GM08714 (cell line): ENCODE measurements around the gene COMP.
"Not testable (repeated sequence)": the region's sequence is repeated elsewhere in the genome, so short reads cannot be mapped to it uniquely, and the experiment has no call there.

Experiments
- H3K4me3 ChIP-seq: fragments of 200-500 bp; sonication (Bioruptor generic); 2 replicates; pipeline ENCODE4 v1.5.1; 2014; ENCODE audit warnings: mild to moderate bottlenecking, low read length, inconsistent platforms
- ZNF274 ChIP-seq: IDR thresholded peaks from 2 replicates; pipeline ENCODE4 v1.6.1; 2012; ENCODE audit warnings: mild to moderate bottlenecking, low read depth, low read length

Gene COMP

DNA sequence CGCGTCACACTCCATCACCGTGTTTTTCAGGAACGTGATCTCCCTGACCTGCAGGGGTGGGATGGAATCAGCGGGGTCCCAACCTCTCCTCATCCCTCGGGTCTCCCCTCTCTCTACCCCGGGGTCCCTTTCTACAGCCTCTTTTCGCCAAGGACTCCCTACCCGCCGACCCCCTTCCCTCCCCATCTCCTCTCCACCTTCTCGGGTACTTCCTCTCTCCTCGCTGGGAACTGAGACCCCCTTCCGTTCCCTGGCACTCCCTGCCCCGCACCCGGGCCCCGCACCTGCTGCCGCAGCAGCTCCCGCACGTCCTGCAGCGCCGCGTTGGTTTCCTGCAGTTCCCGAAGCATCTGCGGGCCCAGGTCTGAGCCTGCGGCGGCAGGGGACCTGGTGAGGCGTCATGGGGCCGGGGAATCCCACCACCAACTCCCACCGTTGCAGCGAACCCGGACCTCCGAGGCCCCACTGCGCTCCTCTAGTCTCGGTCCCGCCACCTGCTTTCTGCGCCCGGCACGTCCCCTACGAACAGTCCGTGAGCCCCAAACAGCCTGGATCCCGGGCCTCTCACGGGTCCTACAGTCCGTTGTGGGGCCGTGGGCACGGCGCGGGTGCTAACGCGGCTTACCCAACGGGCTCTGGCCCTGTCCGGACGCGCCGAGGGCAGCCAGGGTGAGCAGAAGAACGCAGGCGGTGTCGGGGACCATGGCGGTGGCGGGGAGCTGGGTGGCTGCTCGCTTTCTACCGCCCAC, at the start of gene COMP:
Gene COMP (minus strand): TSS at position 740 of the 749 bp plus-strand sequence. CDS start 36 bp downstream, at position 704.
- H3K4me3 ChIP-seq = no peak within 1 kb of the TSS
- no peak for TF ChIP-seq ZNF274

DNA sequence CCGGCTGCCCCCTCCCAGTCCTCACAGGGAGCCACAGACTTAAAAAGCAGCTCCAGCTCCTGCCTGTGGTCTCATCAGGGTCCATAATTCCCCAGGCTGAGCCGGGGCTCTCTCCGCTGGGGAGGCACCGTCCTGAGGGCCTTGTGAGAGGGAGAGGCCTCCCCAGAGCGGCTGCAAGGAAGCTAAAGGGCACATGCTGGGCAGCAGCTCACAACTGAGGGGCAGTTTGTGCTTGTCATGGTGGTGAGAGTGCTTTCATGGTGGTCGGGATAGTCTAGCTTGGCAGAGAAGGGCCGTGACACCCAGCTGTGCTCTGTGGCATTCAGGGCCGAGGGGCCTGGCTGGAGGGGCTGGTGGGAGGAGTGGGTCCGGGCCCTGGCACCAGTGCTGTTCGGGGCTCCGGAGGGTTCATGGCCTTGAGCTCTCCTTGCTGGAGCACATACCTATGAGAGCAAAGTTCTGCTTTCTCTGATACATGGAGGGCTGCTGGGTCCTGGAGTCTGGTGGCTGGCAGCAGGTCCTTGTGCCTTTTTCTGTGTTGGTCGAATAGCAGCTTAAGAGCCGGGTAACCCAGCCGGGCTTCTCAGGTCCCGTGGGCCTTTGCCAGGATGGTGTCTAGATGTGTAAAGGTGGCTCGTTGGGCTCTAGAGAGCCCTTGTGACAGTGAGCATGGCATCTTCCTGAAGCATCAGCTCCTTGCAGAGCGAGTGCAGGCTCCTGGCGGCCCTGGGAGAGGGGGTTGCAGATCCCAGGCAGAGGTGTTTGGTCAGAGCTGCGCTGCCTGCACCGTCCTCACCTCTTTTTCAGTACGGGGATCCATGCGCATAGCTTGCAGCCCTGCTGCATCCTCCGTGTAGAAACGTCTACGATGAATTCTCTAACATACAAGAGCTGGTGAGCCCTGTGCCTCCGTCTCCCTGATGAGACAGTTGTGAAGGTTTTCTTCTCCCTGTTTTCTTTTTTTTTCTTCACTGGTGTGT, 49.5 kb upstream of the COMP start:
- no peak for TF ChIP-seq ZNF274
- H3K4me3 ChIP-seq = no peak overlapping the region

DNA sequence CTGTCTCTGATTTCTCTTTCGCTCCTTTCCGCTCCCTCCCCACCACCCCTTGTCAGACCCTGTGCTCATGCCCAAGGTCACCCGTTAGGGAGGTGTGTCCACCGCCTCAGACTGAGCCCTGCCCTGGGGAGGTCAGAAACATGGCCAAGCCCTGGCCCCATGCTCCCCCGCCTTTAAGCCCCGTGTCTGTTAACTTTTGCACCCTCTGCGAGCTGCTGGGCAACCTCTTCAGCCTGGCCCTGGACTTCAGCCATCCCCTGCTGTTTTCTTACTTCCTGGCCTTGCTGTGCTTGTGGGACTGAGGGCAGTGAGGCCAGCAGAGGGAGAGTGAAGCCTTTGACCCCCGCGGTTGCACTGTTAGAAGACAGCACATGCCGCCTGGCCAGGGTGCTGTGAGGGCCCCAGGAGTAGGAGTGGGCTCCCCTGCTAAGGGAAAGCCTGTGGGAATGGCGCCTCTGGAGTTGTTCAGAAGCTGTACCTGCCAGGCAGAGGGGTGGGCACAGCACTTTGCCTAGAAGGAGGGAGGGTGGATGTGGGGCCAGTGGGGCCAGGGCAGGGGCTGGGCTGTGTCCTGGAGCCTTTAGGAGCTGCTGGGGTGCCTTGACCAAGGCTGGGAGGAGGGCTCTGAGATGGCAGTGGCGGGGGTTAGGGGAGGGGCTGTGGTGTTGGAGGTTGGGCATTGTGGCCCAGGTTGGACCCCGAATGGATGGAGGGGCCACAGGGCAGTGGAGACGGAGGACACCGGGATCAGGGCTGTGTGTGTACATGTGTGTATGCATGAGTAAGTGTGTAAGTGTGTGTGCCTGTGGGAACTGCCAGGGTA, 48.6 kb upstream of the COMP start:
- no peak for TF ChIP-seq ZNF274
- H3K4me3 ChIP-seq = no peak overlapping the region

DNA sequence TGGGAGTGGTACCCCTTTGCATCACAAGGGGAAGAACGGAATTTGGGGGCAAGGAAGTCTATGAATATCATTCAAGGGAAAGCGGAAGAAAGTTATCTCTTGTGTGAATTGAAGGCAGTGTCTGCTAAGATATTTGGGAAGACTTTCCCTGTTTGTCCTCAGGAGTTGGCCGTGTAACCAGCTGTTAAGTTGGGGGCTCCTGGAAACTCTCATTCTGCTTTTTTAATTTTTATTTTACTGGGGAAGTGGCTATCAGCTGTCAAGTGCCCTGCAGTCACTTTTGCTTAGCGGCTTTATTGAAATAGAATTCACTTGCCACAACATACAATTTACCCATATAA, 43.5 kb upstream of the COMP start:
- peak overlapping the region; percentile 66 for H3K4me3 ChIP-seq

DNA sequence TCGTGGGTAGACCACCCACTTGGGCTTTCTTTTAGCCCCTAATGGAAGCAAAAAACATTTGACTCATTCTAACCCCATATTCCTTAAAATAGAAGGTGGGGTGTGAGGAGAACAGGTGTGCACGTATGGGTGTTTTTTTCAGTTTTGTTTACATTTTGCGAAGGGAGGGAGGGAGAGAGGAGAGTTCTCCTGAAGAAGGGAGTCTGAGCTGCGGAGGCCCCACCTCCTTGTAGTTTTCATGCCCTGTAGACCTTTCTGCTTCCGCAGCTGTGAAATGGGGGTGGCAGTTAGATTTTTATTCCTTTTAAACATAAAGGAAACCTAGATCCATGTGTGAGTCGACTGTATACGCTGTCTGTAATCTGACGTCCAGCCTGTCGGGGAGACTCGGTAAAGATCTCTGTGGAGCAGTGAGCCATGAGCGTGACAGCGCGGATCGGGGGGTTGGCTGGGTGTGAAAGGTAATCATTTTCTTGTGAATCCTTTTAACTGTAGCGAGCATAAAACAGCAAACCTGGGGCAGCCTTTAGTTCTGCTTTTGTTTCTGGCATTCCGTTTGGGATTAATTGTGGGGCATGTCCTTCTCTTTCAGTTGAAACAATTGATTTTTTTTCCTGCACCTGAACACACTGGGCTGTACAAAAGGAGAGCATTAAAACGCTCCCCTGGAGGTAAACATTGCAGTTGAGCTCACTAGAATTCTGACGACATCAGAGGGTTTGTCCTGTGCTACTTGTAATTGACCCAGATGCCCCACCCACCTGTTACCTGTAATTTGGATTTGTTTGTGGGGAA, 42.9 kb upstream of the COMP start:
- peak overlapping the region; percentile 66 for H3K4me3 ChIP-seq
- TF ChIP-seq ZNF274 = no peak

More for the DNA sequence above, 43.5 kb upstream of the COMP start:
- TF ChIP-seq ZNF274 = no peak

DNA sequence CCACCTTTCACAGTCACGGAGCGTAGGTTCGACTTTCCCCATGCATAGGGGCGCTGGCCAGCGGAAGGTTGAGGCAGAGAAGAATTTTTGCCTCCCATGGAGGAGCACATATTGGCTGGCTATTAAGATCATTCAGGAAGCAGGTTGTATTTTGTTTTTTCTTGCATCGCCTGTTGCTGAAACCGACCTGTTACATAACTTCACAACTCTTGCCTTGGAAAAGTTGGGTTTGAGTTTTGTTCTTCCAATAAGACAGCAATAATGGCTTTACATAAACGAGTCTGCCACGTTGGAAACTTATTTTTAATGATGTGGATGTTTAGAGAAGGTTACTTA, 42.0 kb upstream of the COMP start:
- peak overlapping the region; percentile 66 for H3K4me3 ChIP-seq
- TF ChIP-seq ZNF274 = no peak

DNA sequence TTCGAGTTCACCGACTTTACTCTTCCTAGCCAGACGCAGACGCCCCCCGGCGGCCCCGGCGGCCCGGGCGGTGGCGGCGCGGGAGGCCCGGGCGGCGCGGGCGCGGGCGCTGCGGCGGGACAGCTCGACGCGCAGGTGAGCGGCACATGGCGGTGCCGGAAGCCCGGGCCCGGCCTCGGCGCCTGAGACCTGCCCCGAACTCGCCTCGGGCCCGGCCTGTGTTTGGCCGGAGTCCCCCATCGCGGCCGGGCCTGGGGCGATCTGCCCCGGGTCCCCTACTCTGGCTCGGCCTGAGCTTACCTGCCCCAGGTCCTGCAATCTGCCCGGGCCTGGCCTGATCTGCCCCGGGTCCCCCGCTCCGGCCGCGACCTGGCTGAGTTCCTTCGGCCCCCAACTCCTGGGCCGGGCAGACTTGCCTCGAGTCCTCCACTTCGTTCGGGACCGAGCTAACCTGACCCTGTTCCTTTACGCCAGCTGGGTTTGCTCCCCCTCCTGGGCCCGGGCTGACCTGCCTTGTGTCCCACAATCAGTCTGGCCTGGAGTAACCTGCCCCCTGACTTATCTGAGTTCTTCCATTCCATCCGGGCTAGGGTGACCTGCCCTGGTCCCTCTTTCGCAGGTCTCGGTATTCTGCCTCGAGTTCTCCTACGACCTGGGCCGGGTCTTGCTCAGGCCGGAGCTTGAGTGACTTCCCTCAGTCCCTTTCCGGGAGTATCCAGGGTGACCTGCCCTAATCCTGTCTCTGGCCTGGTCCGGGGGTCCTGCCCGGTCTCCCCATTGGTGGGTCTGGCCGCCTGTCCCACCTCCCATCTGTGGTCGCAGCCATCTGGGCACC, 41.4 kb upstream of the COMP start:
- H3K4me3 ChIP-seq = peak overlapping the region; percentile 66

DNA sequence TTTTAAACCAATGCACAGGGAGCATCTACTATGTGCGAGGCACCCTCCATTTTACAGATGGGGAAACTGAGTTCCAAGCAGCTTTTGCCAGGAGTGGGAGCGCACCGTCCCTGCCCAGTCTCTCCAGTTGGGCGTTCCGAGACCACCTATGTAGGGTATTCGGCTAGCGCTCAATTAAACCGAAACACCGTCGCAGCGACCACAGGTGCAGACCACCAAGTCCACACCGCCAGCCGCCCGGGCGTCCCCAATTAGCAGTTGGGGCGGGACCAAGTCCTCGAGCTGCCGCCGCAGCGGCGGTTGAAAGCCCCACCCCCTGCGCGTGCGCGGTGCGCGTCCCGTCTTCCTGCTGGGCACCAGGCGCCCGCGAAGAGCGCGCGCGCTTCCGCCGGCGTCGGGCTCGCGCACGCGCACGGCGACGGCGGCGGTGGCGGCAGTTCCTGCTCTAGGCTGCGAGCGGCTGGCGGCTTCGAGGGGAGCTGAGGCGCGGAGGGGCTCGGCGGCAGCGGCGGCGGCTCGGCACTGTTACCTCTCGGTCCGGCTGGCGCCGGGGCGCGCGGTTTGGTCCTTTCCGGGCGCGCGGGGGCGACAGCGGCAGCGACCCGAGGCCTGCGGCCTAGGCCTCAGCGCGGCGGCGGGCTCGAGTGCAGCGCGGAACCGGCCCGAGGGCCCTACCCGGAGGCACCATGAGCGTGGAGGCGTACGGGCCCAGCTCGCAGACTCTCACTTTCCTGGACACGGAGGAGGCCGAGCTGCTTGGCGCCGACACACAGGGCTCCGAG, 40.6 kb upstream of the COMP start, which contains the start of gene UPF1:
Gene UPF1 (plus strand): TSS at position 436 of the 782 bp plus-strand sequence. CDS start 251 bp downstream, at position 687.
- H3K4me3 ChIP-seq = peak within 1 kb of the TSS; percentile 66
- no peak for TF ChIP-seq ZNF274

More for the DNA sequence above, 41.4 kb upstream of the COMP start:
- no peak for TF ChIP-seq ZNF274

DNA sequence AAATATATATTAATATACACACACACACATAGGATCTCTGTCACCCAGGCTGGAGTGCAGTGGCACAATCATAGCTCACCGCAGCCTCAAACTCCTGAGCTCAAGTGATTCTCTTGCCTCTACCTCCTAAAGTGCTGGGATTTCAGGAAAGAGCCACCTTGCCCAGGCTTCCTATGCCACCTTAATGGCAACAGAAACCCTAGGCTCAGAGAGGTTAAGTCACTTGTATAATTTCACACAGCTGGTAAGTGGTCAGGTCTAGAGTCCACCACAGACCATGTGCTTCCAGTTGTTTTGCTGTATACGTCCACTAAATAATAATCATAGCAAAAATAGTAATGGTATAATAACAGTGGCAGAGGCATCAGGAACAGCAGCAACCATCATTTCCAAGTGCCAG, 39.4 kb upstream of the COMP start:
- H3K4me3 ChIP-seq = no peak overlapping the region
- TF ChIP-seq ZNF274 = no peak

DNA sequence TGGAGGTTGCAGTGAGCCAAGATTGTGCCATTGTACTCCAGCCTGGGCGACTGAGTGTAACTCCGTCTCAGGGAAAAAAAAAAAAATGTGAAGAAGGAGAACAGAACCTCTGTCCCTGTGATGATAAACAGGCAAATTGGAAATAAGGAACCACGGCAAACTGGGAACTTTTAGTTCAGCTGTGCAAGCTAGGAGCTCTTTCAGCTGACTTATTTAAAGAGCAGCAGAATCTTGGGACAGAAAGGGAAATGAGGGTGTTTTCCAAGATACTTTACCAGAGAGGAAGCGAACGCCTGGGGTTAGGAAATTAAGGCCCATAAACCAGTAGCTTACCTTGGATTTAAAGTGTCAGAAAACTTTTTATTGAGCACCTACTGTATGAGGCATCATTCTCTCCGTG, 37.7 kb upstream of the COMP start:
- TF ChIP-seq ZNF274 = no peak

DNA sequence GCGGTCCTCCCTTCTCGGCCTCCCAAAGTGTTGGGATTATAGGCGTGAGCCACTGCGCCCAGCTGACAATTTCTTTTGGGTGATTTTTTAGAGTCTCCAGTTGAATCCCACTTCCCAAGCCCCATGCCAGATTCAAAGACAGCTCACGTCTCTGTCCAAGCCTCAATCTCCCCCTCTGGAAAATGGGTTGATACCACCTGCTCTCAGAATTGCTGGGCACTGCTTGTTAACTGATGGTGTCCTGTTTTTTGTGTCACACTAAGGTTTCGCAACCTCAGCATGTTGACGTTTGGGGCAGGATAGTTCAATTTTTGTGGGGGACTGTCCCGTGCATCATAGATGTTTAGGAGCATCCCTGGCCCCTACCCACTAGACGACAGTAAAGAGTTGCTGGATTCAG, 26.5 kb upstream of the COMP start:
- no peak for TF ChIP-seq ZNF274
- H3K4me3 ChIP-seq = no peak overlapping the region

More for the DNA sequence above, 37.7 kb upstream of the COMP start:
- H3K4me3 ChIP-seq = no peak overlapping the region

DNA sequence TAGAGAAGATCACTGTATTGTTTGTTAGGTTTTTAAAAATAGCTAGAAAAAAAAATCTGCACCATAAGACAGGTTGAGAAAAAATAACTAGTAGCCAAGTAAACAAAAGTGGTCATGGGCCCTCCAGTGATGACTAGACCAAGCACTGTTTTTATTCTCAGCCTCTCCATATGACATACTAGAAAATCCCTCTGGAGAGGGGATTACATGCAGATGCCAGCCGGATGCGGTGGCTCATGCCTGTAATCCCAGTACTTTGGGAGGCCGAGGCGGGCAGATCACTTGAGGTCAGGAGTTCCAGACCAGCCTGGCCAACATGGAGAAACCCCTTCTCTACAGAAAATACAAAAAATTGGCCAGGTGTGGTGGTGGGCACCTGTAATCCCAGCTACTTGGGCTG, 25.5 kb upstream of the COMP start:
- H3K4me3 ChIP-seq = not testable (repeated sequence)
